Karpas-422 (cell line): ENCODE measurements around the gene AOC1. TPM values are rescaled to one million over a fixed set of nuclear protein-coding genes. Genes with fewer than 3 reads are reported as not detected.

Experiments used
- DNase-seq: peaks from one replicate; pipeline ENCODE4 v3.0.0-alpha.2; 2015
- H2AFZ ChIP-seq: fragments of 200-600 bp; sonication (generic); 2 replicates; pipeline ENCODE4 v1.6.1; 2014; ENCODE audit warnings: antibody characterized with exemption, low read length, mixed read lengths
- H3K27ac ChIP-seq: fragments of 200-600 bp; sonication (generic); 2 replicates; pipeline ENCODE4 v1.5.1; 2014; ENCODE audit warnings: mild to moderate bottlenecking, low read length, moderate library complexity
- H3K27me3 ChIP-seq: fragments of 200-600 bp; sonication (generic); 2 replicates; pipeline ENCODE4 v1.6.1; 2014; ENCODE audit warnings: low read length, mixed read lengths
- H3K36me3 ChIP-seq: fragments of 200-600 bp; sonication (generic); 2 replicates; pipeline ENCODE4 v1.6.1; 2014; ENCODE audit warnings: low read length, mixed read lengths; ENCODE audit not compliant: insufficient read depth
- H3K4me1 ChIP-seq: fragments of 200-600 bp; sonication (generic); 2 replicates; pipeline ENCODE4 v1.6.1; 2014; ENCODE audit warnings: mild to moderate bottlenecking, low read length, mixed read lengths
- H3K4me2 ChIP-seq: fragments of 200-600 bp; sonication (generic); 2 replicates; pipeline ENCODE4 v1.6.1; 2014; ENCODE audit warnings: low read length, low read depth, mild to moderate bottlenecking; ENCODE audit not compliant: poor library complexity, severe bottlenecking
- H3K4me3 ChIP-seq: fragments of 200-600 bp; sonication (generic); 2 replicates; pipeline ENCODE4 v1.5.1; 2014; ENCODE audit warnings: mild to moderate bottlenecking, antibody characterized with exemption, low read length, mixed read lengths
- H3K79me2 ChIP-seq: fragments of 200-600 bp; sonication (generic); 2 replicates; pipeline ENCODE4 v1.6.1; 2014; ENCODE audit warnings: mild to moderate bottlenecking, low read length, mixed read lengths
- H3K9ac ChIP-seq: fragments of 200-600 bp; sonication (generic); 2 replicates; pipeline ENCODE4 v1.6.0; 2014; ENCODE audit warnings: low read length
- H3K9me2 ChIP-seq: fragments of 200-600 bp; sonication (generic), shearing (Covaris generic); replicated peaks from 2 replicates; pipeline ENCODE4 v1.6.0; 2014; ENCODE audit warnings: mild to moderate bottlenecking, low read length, moderate library complexity; ENCODE audit not compliant: insufficient read depth
- H3K9me3 ChIP-seq: fragments of 300-700, 200-600 bp; sonication (generic); 2 replicates; pipeline ENCODE4 v1.6.1; 2014; ENCODE audit warnings: low read length, mixed read lengths
- H4K20me1 ChIP-seq: fragments of 200-600 bp; sonication (generic); 2 replicates; pipeline ENCODE4 v1.6.1; 2014; ENCODE audit warnings: mild to moderate bottlenecking, antibody characterized with exemption, low read length, low read depth; ENCODE audit not compliant: insufficient read depth
- total RNA-seq: library from RNA; depleted of rRNA; stranded (reverse); fragments of >200 nt; shearing (Covaris generic); gene quantifications from 2 replicates; pipeline ENCODE4 v1.2.3, GENCODE V29; 2014; ENCODE audit warnings: low replicate concordance

AOC1 gene
- total RNA-seq, 1 experiment from 2014 or later, result not detected

GRCh38 chr7:150860291-150860977, 8.1 kb downstream of the AOC1 start:
- Histone ChIP-seq H3K4me2 (no peak overlapping the region), H3K27ac (no peak overlapping the region), H3K9me2 (no peaks in the 10 kb centered on the region), H4K20me1 (no peaks in the 10 kb centered on the region), H3K79me2 (no peaks in the 10 kb centered on the region), H3K9me3 (no peaks in the 10 kb centered on the region), H3K27me3 (no peaks in the 10 kb centered on the region), H2AFZ (no peak overlapping the region), H3K4me1 (no peaks in the 10 kb centered on the region), H3K4me3 (no peak overlapping the region), H3K9ac (no peak overlapping the region), H3K36me3 (no peaks in the 10 kb centered on the region)
- DNase-seq, result no peak

GRCh38 chr7:150860978-150861295, 8.6 kb downstream of the AOC1 start:
- H3K4me1 ChIP-seq, result no peaks in the 10 kb centered on the region
- no peak overlapping the region for H2AFZ ChIP-seq
- no peak overlapping the region for H3K27ac ChIP-seq
- DNase-seq, result no peak
- H4K20me1 ChIP-seq, result no peaks in the 10 kb centered on the region
- no peaks in the 10 kb centered on the region for H3K27me3 ChIP-seq
- H3K4me3 ChIP-seq, result no peak overlapping the region
- no peaks in the 10 kb centered on the region for H3K36me3 ChIP-seq
- no peaks in the 10 kb centered on the region for H3K9me3 ChIP-seq
- H3K4me2 ChIP-seq, result no peak overlapping the region
- no peaks in the 10 kb centered on the region for H3K9me2 ChIP-seq
- no peak overlapping the region for H3K9ac ChIP-seq
- H3K79me2 ChIP-seq, result no peaks in the 10 kb centered on the region

- Histone ChIP-seq H3K27me3 (no peaks in the 10 kb centered on the region), H2AFZ (no peak overlapping the region), H3K4me3 (no peak overlapping the region), H3K9me2 (no peaks in the 10 kb centered on the region), H3K79me2 (no peaks in the 10 kb centered on the region), H3K36me3 (no peaks in the 10 kb centered on the region), H3K4me2 (no peak overlapping the region), H3K9ac (no peak overlapping the region), H3K9me3 (no peaks in the 10 kb centered on the region), H4K20me1 (no peaks in the 10 kb centered on the region), H3K27ac (no peak overlapping the region), H3K4me1 (no peaks in the 10 kb centered on the region)
- DNase-seq, result no peak
These were observed 10.0 kb downstream of the AOC1 start for GRCh38 chr7:150862356-150862755.

- H3K9me2 ChIP-seq, result no peaks in the 10 kb centered on the region
- H3K4me2 ChIP-seq, result no peak overlapping the region
- no peaks in the 10 kb centered on the region for H3K36me3 ChIP-seq
- H3K4me3 ChIP-seq, result no peak overlapping the region
- no peak overlapping the region for H3K9ac ChIP-seq
- no peaks in the 10 kb centered on the region for H4K20me1 ChIP-seq
- H3K27ac ChIP-seq, result no peak overlapping the region
- no peaks in the 10 kb centered on the region for H3K4me1 ChIP-seq
- H2AFZ ChIP-seq, result no peak overlapping the region
- no peak for DNase-seq
- H3K9me3 ChIP-seq, result no peaks in the 10 kb centered on the region
- no peaks in the 10 kb centered on the region for H3K27me3 ChIP-seq
- no peaks in the 10 kb centered on the region for H3K79me2 ChIP-seq
These were observed 11.6 kb downstream of the AOC1 start for GRCh38 chr7:150863946-150864345.

GRCh38 chr7:150866932-150867564, 14.7 kb downstream of the AOC1 start:
- H3K27me3 ChIP-seq, result no peaks in the 10 kb centered on the region
- H3K9me3 ChIP-seq, result peaks cover 6% of the 10 kb centered on the region; the same call in 1 of the 2 replicates
- no peaks in the 10 kb centered on the region for H3K36me3 ChIP-seq
- H3K9ac ChIP-seq, result no peak overlapping the region
- H3K27ac ChIP-seq, result no peak overlapping the region
- no peaks in the 10 kb centered on the region for H3K4me1 ChIP-seq
- H3K9me2 ChIP-seq, result no peaks in the 10 kb centered on the region
- H3K4me2 ChIP-seq, result no peak overlapping the region
- H3K79me2 ChIP-seq, result no peaks in the 10 kb centered on the region
- no peak for DNase-seq
- no peak overlapping the region for H2AFZ ChIP-seq
- no peak overlapping the region for H3K4me3 ChIP-seq
- no peaks in the 10 kb centered on the region for H4K20me1 ChIP-seq

- H3K9ac ChIP-seq, result no peak overlapping the region
- no peaks in the 10 kb centered on the region for H3K27me3 ChIP-seq
- no peak overlapping the region for H3K27ac ChIP-seq
- no peak overlapping the region for H3K4me2 ChIP-seq
- no peaks in the 10 kb centered on the region for H3K4me1 ChIP-seq
- H3K4me3 ChIP-seq, result no peak overlapping the region
- no peaks in the 10 kb centered on the region for H3K79me2 ChIP-seq
- DNase-seq, result no peak
- H4K20me1 ChIP-seq, result no peaks in the 10 kb centered on the region
- peaks cover 6% of the 10 kb centered on the region; the same call in 1 of the 2 replicates for H3K9me3 ChIP-seq
- no peaks in the 10 kb centered on the region for H3K36me3 ChIP-seq
- H2AFZ ChIP-seq, result no peak overlapping the region
- H3K9me2 ChIP-seq, result no peaks in the 10 kb centered on the region
These were observed 15.3 kb downstream of the AOC1 start for GRCh38 chr7:150867605-150868004.

GRCh38 chr7:150869467-150869866, 17.1 kb downstream of the AOC1 start:
- no peaks in the 10 kb centered on the region for H4K20me1 ChIP-seq
- H3K36me3 ChIP-seq, result no peaks in the 10 kb centered on the region
- H3K27ac ChIP-seq, result no peak overlapping the region
- no peaks in the 10 kb centered on the region for H3K4me1 ChIP-seq
- H2AFZ ChIP-seq, result no peak overlapping the region
- no peaks in the 10 kb centered on the region for H3K79me2 ChIP-seq
- no peak overlapping the region for H3K9ac ChIP-seq
- peaks cover 6% of the 10 kb centered on the region; the same call in 1 of the 2 replicates for H3K9me3 ChIP-seq
- H3K4me3 ChIP-seq, result no peak overlapping the region
- no peaks in the 10 kb centered on the region for H3K27me3 ChIP-seq
- DNase-seq, result no peak
- no peak overlapping the region for H3K4me2 ChIP-seq
- H3K9me2 ChIP-seq, result no peaks in the 10 kb centered on the region

GRCh38 chr7:150871601-150872000, 19.3 kb downstream of the AOC1 start:
- H3K9ac ChIP-seq, result no peak overlapping the region
- H3K27me3 ChIP-seq, result no peaks in the 10 kb centered on the region
- H4K20me1 ChIP-seq, result no peaks in the 10 kb centered on the region
- no peaks in the 10 kb centered on the region for H3K79me2 ChIP-seq
- no peaks in the 10 kb centered on the region for H3K4me1 ChIP-seq
- no peak overlapping the region for H3K4me3 ChIP-seq
- H3K4me2 ChIP-seq, result no peak overlapping the region
- H3K9me2 ChIP-seq, result no peaks in the 10 kb centered on the region
- no peaks in the 10 kb centered on the region for H3K36me3 ChIP-seq
- H3K9me3 ChIP-seq, result peaks cover 6% of the 10 kb centered on the region; the same call in 1 of the 2 replicates
- no peak for DNase-seq
- H3K27ac ChIP-seq, result no peak overlapping the region
- no peak overlapping the region for H2AFZ ChIP-seq
